HUES6 (cell line): ENCODE measurements around the gene TANGO6.

Experiments used
- H3K27ac ChIP-seq: 2 replicates; pipeline ENCODE4 v1.7.0; 2013; ENCODE audit warnings: low read depth, mild to moderate bottlenecking, low read length, inconsistent platforms
- H3K27me3 ChIP-seq: 2 replicates; pipeline ENCODE4 v1.6.1; 2013; ENCODE audit warnings: low read length; ENCODE audit not compliant: control insufficient read depth, insufficient read depth
- H3K36me3 ChIP-seq: 2 replicates; pipeline ENCODE4 v1.6.1; 2013; ENCODE audit warnings: low read length; ENCODE audit not compliant: control insufficient read depth, insufficient read depth
- H3K4me1 ChIP-seq: 2 replicates; pipeline ENCODE4 v1.6.1; 2013; ENCODE audit warnings: low read length; ENCODE audit not compliant: control insufficient read depth, insufficient read depth
- H3K4me3 ChIP-seq: 2 replicates; pipeline ENCODE4 v1.5.1; 2013; ENCODE audit warnings: low read depth, low read length
- H3K9ac ChIP-seq: one replicate; pipeline ENCODE4 v1.6.1; 2013; ENCODE audit warnings: mild to moderate bottlenecking, low read length
- H3K9me3 ChIP-seq: 2 replicates; pipeline ENCODE4 v1.6.1; 2013; ENCODE audit warnings: low read depth, low read length; ENCODE audit not compliant: control insufficient read depth, insufficient read depth

The TANGO6 gene

GRCh38 chr16:69012906-69013305 lies 169.6 kb downstream of the TANGO6 start:
- no peaks in the 10 kb centered on the region for H3K36me3 ChIP-seq
- H3K4me3 ChIP-seq: no peak overlapping the region
- no peaks in the 10 kb centered on the region for H3K27me3 ChIP-seq
- peaks cover 3% of the 10 kb centered on the region; the same call in 1 of the 2 replicates for H3K4me1 ChIP-seq
- no peak overlapping the region for H3K27ac ChIP-seq
- no peak overlapping the region for H3K9ac ChIP-seq
- H3K9me3 ChIP-seq: no peaks in the 10 kb centered on the region

- H3K27ac ChIP-seq: no peak overlapping the region
- peaks cover 3% of the 10 kb centered on the region; the same call in 1 of the 2 replicates for H3K4me1 ChIP-seq
Measured at GRCh38 chr16:69013991-69014390, 170.7 kb downstream of the TANGO6 start.

GRCh38 chr16:69014811-69015210 lies 171.5 kb downstream of the TANGO6 start:
- no peaks in the 10 kb centered on the region for H3K27me3 ChIP-seq
- peaks cover 3% of the 10 kb centered on the region; the same call in 1 of the 2 replicates for H3K4me1 ChIP-seq
- no peak overlapping the region for H3K9ac ChIP-seq
- no peak overlapping the region for H3K4me3 ChIP-seq
- H3K36me3 ChIP-seq: no peaks in the 10 kb centered on the region
- H3K9me3 ChIP-seq: no peaks in the 10 kb centered on the region
- no peak overlapping the region for H3K27ac ChIP-seq

More at GRCh38 chr16:69013991-69014390, 170.7 kb downstream of the TANGO6 start:
- H3K9ac ChIP-seq: no peak overlapping the region
- no peaks in the 10 kb centered on the region for H3K9me3 ChIP-seq
- H3K27me3 ChIP-seq: no peaks in the 10 kb centered on the region
- no peaks in the 10 kb centered on the region for H3K36me3 ChIP-seq
- no peak overlapping the region for H3K4me3 ChIP-seq

DNA sequence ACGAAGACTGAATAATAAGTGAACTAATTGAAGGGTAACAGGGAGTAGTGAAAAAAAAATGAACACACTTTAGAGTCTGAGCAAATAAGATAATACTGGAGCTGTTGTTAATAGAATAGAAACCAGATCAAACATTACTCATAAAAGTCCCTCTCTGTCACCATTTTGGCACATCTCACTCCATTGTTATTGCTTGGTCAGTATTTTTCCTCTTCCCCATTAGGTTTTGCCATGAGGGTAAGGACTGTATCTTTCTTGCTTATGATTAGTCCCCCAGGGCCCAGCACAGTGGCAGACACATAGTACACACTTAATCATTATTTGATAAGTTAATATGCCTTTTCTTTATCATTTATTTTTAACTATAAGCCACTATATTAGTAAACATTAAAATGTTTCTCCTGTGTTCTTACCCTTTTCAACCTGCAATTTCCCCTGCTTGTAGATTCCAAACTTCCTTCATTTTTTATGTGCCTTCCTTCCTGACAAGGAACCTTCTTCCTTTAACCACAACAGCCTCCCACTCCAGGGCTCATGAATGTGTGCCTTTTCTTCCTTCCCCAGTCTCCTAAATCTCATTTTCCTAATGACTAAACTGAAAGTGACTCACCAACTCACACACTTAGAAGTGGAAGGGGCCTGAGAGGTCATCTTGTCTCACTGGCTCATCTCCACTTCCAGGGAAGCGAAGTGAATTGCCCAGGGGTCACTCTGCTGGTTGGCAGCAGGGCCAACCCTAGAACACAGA lies 173.9 kb downstream of the TANGO6 start:
- H3K4me1 ChIP-seq: peaks cover 3% of the 10 kb centered on the region; the same call in 1 of the 2 replicates
- no peak overlapping the region for H3K27ac ChIP-seq

DNA sequence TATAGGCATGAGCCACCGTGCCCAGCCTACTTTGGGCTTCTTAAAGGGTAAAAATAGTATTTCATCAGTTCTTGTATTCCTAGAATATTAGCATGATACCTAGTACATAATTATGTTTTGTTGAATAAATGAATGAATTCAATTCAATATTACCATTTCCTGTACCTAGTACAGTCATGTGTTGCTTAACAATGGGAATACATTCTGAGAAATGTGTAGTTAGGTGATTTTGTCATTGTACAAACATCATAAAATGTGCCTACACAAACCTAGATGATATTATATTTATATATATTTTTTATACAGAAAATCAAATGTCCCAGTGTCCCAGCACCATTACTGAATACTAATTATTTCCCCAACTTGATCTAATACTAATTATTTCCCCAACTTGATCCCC lies 176.5 kb downstream of the TANGO6 start:
- Histone ChIP-seq H3K4me1 (peaks cover 3% of the 10 kb centered on the region; the same call in 1 of the 2 replicates), H3K9me3 (no peaks in the 10 kb centered on the region), H3K27ac (no peak overlapping the region), H3K27me3 (no peaks in the 10 kb centered on the region), H3K9ac (no peak overlapping the region), H3K4me3 (no peak overlapping the region), H3K36me3 (no peaks in the 10 kb centered on the region; the same call in 1 of the 2 replicates)

More for the DNA sequence above, 173.9 kb downstream of the TANGO6 start:
- no peaks in the 10 kb centered on the region for H3K27me3 ChIP-seq
- H3K36me3 ChIP-seq: no peaks in the 10 kb centered on the region
- H3K4me3 ChIP-seq: no peak overlapping the region
- H3K9me3 ChIP-seq: no peaks in the 10 kb centered on the region
- H3K9ac ChIP-seq: no peak overlapping the region

- Histone ChIP-seq H3K27ac (no peak overlapping the region), H3K36me3 (no peaks in the 10 kb centered on the region), H3K4me1 (no peaks in the 10 kb centered on the region), H3K27me3 (no peaks in the 10 kb centered on the region), H3K4me3 (no peak overlapping the region), H3K9me3 (no peaks in the 10 kb centered on the region), H3K9ac (no peak overlapping the region)
Measured at GRCh38 chr16:69029121-69029520, 185.8 kb downstream of the TANGO6 start.

DNA sequence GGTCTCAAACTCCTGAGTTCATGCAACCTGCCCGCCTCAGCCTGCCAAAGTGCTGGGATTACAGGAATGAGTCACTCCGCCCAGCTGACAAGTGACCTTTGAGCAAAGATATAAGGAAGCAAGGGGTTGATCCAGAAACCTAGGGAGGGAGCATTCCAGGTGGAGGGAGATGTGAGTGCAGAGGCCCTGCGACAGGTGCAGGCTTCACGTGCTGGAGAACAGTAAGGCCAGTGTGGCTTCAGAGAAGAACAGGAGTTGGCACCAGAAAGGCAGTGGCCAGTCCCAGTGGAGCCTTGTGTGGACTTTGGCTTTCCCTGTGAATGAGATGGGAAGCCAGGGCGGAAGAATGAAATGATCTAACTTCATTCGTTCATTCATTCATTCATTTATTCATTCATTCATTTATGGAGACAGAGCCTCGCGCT lies 188.6 kb downstream of the TANGO6 start:
- Histone ChIP-seq H3K36me3 (no peaks in the 10 kb centered on the region), H3K27ac (no peak overlapping the region)

GRCh38 chr16:69033151-69033949 lies 190.0 kb downstream of the TANGO6 start:
- Histone ChIP-seq H3K9ac (no peak overlapping the region), H3K27me3 (no peaks in the 10 kb centered on the region), H3K27ac (no peak overlapping the region), H3K36me3 (no peaks in the 10 kb centered on the region), H3K9me3 (no peaks in the 10 kb centered on the region), H3K4me3 (no peak overlapping the region), H3K4me1 (no peaks in the 10 kb centered on the region)

More for the DNA sequence above, 188.6 kb downstream of the TANGO6 start:
- no peaks in the 10 kb centered on the region for H3K27me3 ChIP-seq
- H3K9ac ChIP-seq: no peak overlapping the region
- no peaks in the 10 kb centered on the region for H3K9me3 ChIP-seq
- no peaks in the 10 kb centered on the region for H3K4me1 ChIP-seq
- no peak overlapping the region for H3K4me3 ChIP-seq

DNA sequence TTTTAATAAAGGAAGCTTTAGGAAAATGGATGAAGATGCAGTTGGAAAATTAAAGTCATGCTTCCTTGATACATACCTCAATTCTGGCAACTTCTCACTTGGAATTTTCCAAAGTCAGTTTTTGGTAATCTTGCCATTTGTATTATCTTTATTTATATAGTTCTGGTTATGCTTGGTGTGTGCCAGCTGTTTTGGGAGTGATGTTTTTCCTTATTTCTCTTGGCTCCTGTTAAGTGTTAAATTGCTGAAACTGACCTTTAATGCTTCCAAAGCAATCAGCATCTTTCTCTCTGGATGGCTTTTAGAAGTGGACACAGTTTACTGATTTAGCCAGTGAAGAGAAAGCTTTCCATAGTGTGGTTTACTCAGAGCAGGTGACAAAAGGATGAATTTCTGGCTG lies 192.0 kb downstream of the TANGO6 start:
- no peaks in the 10 kb centered on the region for H3K27me3 ChIP-seq
- no peak overlapping the region for H3K27ac ChIP-seq
- no peak overlapping the region for H3K9ac ChIP-seq
- H3K36me3 ChIP-seq: no peaks in the 10 kb centered on the region
- no peaks in the 10 kb centered on the region for H3K4me1 ChIP-seq
- H3K4me3 ChIP-seq: no peak overlapping the region
- no peaks in the 10 kb centered on the region for H3K9me3 ChIP-seq

DNA sequence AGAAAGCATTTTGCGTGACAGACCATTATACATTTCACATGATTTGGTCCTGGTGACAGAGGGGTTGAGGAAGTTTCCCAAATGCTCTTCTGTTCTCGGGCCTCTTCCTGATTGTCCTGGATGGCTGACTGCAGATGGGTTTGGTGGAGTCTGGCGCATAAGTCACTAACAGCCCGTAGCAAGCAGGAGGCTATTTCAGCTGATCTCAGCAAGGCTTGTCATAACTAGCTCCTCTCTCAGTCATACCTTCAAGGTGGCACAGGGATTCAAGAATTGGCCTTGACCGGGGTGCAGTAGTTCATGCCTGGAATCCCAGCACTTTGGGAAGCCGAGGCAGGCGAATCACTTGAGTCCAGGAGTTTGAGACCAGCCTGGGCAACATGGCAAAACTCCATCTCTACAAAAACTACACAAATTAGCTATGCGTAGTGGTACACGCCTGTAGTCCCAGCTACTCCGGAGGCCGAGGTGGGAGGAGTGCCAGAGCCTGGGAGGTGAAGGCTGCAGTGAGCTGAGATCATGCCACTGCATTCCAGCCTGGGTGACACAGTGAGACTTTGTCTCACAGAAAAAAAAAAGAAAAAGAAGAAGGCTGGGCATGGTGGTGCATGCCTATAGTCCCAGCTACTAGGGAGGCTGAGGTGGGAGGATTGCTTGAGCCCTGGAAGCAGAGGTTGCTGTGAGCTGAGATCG lies 193.2 kb downstream of the TANGO6 start:
- peaks cover 3% of the 10 kb centered on the region for H3K36me3 ChIP-seq
- H3K4me3 ChIP-seq: no peak overlapping the region
- H3K27me3 ChIP-seq: no peaks in the 10 kb centered on the region
- no peak overlapping the region for H3K9ac ChIP-seq
- H3K9me3 ChIP-seq: peaks cover 3% of the 10 kb centered on the region
- H3K27ac ChIP-seq: no peak overlapping the region
- H3K4me1 ChIP-seq: no peaks in the 10 kb centered on the region
